Stimulated activated CD4-positive, alpha-beta T cell treated with anti-CD3 and anti-CD28 coated beads, TNF-alpha, amount 100 ng/mL, for 1 hour (primary cell): Measurements from ENCODE around the gene KLHL13.
"Not testable (repeated sequence)": the region's sequence is repeated elsewhere in the genome, so short reads cannot be mapped to it uniquely, and the experiment has no call there.

Experiments used
- DNase-seq, 3 donors: peaks; one replicate each; pipeline ENCODE4 v3.0.0-alpha.2; 2020; ENCODE audit warnings: low read depth in 3 of 3, low spot score in 1 of 3

The KLHL13 gene, protein sequence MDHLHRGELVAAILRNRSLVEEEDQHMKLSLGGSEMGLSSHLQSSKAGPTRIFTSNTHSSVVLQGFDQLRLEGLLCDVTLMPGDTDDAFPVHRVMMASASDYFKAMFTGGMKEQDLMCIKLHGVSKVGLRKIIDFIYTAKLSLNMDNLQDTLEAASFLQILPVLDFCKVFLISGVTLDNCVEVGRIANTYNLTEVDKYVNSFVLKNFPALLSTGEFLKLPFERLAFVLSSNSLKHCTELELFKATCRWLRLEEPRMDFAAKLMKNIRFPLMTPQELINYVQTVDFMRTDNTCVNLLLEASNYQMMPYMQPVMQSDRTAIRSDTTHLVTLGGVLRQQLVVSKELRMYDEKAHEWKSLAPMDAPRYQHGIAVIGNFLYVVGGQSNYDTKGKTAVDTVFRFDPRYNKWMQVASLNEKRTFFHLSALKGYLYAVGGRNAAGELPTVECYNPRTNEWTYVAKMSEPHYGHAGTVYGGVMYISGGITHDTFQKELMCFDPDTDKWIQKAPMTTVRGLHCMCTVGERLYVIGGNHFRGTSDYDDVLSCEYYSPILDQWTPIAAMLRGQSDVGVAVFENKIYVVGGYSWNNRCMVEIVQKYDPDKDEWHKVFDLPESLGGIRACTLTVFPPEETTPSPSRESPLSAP

DNA sequence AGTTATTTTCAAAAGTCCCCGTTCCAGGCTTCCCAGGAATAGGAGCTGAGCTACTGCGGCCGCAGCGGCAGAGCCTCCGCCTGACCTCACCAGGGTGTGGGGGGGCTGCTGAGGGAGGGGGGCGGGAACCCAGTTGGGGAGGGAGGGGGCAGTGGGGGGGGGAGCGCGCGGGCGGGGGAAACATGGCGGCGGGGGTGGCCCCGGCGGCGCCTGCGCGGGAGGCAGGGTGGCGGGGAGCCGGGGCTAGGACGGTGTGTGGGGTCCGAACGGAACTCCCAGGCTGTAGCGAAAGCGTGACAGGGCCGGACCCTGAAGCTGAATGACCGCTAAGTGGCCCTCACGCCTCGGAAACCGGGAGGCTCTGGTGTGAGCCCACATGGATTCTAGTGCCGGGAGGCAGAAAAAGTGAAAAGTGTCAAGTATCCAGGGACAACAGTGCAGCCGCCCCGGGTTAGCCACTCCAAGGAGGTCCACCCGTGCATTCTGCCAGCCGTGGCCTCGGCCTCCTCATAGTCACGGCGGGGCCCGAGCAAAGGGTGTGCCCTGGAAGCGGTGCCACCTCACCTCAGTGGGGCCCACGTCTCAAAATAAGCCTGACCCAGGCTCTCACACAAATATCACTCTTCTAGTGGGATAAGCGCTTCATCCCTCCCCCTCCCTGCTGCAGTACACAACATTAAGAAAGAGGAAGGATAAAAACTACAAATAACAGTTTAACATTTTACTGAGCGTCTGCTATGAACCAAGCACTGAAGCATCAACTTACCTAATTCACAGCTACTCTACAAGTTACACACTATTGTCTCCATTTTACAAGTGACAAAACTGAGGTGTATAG is at the start of gene KLHL13:
Gene KLHL13 (minus strand): TSS at position 98 of the 838 bp plus-strand sequence. CDS start 88,337 bp downstream, outside the sequence.
- DNase-seq = no peak

DNA sequence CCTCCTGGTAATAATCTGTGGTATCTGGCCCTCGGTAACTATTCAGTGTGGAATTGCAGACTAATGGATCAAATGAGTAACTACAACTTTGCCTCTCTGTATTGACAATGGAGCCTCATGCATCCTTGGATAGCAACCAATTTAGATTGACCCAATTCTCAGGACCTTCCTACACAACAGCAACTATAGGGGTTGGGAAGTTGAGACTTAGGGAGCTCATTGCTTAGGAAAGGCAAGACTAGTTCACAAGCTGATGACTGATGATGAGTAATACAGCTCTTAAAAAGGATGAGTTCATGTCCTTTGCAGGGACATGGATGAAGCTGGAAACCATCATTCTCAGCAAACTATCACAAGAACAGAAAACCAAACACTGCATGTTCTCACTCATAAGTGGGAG is 47.5 kb upstream of the KLHL13 start:
- no peak for DNase-seq

DNA sequence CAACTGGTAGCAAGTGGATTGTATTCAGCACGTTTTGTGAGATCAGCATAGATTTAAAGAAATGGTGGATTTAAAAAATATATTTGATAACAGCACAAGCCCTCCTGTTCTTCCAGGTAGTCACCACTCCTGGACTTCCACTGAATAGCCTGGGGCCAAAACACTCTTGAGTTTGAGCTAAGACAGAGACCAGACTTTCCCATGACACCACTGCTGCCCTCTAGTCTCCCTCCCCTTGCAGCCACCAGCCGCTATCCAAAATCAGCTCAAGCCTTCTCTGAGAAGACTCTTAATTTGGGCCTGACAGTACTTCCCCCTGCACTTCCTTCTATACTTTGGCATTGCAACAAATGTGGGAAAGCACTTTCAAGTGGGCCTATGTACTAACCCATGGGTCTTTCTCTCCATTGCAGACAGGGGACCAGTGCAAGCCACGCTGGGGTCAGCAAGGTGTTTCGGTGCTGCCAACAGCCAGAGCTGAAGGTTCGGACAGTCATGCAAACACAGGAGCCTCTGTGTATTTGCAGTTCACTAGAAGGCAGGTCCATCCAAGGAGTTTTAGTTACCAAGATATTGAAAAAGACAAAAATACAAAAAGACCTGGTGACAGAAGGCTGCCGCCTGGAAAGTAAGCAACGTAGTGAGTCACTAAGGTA is 40.5 kb upstream of the KLHL13 start:
- DNase-seq = no peak

DNA sequence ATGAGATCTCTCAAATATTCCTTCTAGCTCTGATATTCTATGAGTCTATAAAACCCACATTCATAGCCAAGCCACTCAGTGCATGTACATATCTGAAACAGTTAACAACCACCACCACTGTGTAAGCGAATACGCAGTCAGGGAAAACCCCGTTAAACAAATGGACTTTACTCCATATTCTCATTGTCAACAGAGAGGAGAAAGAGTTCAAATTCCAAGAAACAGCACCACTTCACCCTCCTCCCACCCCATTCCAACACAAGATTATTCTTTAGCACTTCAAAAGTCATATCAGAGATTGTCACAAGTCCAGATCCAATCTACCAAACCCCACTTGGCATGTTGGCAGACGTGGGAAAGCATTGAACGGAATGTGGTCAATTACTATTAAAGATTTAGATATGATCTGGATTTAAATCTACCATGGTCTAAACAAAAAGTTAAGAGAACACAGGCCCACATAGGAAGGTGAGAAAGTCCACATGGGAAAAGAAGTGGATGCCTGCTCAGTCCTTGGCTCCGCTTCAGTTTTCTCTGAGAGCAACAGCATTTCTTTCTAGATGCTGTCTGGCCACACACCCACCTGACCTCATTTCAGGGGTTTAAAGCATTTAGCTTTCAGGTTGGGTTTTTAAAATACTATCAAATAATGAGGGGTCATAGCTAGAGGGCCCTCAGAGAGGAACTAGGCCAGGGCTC is 39.8 kb upstream of the KLHL13 start:
- no peak for DNase-seq

DNA sequence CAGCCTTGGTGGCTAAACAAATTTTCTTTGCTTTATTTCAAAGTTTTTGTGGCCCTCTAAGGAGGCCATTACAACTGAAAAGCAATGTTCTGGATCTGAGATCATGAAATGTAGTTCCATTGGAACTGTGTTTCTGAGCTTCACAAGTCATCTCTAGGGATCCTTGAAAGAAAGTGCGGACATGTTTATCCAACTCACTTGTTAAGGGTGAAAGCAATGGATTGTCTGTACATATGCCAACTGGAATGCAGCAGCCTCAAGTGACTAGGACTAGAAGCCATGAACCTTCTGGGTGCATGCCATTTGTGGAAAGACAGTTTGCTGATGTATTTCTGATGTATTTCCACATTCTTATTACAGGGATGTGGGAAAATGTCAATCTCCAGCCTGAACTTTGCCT is 36.7 kb upstream of the KLHL13 start:
- DNase-seq = no peak

DNA sequence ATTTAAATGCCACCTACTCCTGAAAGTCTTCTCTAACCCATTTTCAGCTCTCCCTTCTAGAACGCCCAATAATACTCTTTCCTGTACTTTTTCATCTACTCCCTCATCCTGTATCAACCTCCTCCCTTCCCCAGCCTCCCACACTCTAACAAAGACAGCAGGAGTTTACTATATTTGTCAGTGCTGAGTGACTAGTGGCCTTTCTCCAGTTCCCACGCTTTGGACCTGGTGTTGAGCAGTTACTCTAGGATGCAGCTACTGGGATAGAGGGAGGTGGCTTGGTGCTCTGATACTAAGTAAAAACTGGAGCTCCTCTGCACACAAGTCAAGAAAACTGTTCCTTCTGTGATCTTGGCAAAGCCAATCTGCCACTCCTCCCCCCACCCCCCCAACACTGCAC is 36.1 kb upstream of the KLHL13 start:
- DNase-seq = no peak

DNA sequence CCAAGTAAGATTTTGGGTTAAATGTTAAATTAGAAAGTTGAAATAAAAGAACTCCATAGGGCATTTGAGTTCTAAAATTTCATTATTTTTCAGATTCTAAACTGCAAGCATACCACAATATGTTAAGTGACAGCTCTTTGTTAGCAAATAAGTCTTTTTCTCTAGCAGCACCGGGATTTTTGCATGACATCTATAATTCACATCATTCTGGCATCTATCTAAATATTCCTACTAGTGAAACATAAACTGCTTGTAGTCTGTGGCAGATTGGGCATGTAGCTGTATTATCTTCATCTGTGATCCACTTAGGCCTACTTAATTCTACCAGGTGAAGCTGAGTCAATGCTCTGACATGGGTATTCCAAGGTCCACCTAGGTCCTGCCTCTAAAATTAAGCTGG is 32.1 kb upstream of the KLHL13 start:
- DNase-seq = no peak

DNA sequence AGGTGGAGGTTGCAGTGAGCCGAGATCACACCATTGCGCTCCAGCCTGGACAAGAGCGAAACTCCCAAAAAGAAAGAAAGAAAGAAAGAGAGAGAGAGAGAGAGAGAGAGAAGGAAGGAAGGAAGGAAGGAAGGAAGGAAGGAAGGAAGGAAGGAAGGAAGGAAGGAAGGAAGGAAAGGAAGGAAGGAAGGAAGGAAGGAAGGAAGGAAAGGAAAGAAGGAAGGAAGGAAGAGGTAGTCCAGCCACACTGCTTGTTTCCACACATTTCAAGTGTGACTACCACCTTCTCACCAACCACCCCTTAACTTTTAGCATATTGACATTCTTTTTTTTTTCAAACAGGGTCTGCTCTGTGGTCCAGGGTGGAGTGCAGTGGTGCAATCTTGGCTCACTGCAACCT is 31.2 kb upstream of the KLHL13 start:
- DNase-seq = not testable (repeated sequence)

DNA sequence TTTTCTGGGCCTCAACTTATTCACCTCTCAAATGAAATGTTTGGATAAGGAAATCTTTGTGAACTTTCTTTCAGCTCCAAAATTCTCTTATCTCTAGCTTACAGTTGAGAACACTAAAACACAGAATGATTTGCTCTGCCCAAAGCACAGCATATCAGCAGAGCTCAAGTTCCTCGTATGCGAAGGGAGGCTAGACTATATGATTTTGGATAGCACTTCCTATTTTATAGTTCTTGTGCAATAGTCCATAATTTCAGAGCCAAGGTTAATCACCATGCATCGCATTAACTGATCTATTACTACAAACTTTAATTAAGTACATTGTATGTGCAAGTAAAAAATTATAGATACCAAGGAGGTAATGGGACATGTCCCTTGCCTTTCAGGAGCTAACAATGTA is 27.0 kb upstream of the KLHL13 start:
- DNase-seq = no peak

DNA sequence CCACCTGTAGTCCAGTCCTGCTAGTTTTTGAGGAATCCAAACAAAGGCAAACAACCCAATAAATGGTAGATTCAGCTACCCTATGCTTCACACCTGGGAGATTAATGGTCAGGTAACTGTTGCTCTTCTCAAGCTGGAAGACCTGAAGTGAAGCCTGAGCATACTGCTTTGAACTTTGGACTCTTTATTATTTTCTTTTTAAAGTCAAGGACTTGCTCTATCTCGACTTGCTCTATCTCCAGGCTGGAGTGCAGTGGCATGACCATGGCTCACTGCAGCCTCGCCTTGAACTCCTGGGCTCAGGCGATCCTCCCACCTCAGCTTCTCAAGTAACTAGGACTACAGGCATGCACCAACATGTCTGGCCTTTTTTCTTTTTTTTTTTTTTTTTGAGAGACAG is 14.7 kb upstream of the KLHL13 start:
- no peak for DNase-seq

DNA sequence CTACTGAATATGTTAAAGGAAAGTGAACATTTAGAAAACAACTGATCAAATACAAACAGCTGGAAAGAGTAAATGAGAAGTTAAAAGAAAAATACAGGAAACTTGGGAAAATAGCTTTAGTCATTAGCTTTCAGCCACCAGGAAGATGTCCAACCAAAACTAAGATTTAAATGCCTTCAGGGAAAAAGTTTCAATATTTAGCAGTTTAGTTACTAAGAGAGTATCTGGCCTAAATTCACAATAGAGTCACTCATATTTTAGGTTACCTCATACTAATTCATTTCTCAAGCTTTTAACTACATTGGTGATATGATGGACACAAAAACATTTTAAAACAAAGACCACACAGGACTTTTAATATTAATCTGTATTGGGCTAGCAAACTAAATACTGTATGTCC is 13.1 kb upstream of the KLHL13 start:
- no peak for DNase-seq

DNA sequence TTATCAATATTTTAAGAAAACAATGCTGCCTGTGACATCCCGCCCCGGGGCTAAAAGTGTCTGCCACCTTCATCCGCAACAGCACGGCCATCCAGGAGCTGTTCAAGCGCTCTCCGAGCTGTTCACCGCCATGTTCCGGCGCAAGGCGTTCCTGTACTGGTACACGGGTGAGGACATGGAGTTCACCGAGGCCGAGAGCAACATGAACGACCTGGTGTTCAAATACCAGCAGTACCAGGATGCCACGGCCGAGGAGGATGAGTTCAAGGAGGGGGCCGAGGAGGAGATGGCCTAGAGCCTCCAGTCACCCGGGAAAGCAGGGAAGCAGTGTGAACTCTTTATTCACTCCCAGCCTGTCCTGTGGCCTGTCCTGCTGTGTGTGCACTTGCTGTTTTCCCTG is 12.1 kb upstream of the KLHL13 start:
- no peak for DNase-seq

DNA sequence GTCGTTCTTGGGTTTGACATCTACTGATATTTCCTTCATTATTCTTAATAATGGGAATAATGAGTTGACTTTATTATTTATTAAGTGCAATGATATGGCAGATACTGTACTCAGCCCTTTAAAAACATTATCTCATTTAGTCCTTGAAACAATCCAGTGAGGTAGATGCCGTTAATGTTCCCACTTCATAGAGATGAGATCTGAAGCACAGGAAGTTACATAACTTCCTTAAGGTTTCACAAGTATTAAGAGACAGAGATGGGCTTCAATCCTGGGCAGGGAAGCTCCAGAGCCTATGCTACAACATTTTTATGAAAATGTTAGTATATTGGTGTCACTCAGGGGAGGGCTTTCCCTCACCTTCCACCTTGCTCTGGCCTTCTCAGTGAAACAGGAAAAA is 9.7 kb upstream of the KLHL13 start:
- no peak for DNase-seq

DNA sequence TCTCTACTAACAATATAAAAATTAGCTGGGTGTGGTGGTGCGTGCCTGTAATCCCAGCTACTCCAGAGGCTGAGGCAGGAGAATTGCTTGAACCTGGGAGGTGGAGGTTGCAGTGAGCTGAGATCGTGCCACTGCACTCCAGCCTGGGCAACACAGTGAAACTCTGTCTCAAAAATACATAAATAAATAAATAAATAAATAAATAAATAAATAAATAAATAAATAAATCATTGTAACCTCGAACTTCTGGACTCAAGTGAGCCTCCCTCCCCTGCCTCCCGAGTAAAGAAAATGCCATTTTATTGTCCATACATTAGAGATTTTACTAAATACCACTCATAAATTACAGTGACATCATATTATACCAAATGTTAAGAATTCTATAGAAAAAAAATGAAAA is 7.6 kb upstream of the KLHL13 start:
- not testable (repeated sequence) for DNase-seq

DNA sequence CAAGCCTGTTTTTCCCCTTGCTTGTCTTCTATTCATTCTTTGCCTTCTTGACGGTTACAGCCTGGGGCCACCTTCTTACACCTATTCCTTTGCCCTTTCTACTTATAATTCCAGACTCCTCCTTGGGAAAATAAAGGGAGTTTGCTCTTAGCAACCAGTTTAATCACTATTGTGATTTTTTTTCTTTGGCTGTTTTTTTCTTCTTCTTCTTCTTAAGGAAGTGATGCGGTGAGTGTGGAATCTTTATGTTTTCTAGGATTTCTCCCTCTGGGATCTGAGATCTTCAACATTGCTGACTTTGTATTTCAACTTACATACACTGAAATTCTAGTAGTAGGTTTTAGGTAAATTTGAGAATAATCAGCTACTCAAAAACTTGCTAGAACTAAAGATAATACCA is 1.1 kb upstream of the KLHL13 start:
- no peak for DNase-seq

DNA sequence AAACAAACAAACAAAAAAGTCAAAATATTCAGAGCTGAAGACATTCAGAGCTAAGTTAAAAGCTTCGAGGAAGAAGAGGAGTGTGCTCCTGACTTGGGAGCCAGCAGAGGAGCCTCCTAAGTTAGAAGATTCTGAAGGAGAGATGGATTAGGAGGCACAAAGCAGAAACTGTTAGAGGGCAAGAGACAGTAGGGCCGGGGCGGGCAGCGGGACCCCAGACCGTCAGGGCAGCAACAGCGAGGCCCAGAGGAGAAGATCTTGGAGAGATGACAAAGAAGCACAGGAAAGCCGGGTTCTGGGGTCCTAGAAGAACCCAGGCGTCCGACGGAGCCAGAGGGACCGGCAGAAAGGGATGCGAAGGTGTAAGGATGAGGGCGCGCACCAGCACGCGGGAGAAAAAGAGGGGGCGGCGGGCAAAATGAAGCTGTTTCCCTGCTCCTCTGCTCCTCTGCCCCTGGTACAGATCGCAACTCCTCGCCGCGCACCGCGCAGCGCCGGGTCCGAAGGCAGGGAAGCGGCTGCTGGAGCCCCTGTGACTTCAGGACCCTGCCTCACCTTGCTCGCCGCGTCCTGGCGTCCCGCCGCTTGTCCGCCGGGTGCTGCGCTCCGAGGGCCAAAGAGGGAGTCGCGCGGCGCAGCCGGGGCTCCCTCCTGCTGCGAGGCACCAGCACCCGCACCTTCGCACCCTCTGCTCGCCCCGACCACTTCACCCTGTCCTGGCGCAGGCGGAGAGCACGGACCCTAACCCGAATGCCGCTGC is 477 bp downstream of the KLHL13 start:
- DNase-seq = no peak

DNA sequence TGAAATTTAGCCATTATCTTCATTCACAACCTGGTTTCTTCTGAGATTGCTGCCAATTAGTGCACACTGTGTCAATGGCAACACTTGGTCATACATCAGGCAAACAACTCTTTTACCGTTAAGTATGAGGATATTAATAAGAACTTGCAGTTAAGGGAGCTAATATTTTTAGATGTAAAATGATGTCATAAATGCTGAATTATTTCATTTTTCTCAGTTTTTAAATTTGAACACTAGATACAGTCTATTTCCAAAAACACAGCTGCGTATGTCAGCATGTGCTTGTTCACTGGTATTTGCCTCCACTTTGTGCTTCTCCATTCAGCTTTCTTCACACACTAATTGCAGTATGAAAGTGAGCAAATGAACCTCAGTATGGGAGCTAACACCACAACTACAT is 1.6 kb downstream of the KLHL13 start:
- no peak for DNase-seq

DNA sequence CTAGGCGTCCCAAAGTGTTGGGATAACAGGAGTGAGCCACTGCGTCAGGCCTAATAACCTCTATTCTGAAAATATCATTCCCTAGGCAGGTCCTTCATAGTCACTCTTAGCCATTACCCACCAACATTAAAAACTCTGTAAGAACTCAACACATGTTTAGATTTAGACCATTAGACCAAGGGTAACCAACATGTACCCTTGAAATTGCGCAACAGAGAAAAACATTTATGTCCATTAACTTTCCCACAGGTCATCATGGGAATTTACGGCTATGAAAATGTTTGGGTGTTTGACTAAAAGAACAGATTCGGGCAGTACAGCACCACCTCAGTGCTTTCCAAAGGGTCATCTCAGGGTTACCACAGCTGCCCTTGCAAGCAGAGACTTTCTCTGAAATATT is 7.5 kb downstream of the KLHL13 start:
- DNase-seq = no peak

DNA sequence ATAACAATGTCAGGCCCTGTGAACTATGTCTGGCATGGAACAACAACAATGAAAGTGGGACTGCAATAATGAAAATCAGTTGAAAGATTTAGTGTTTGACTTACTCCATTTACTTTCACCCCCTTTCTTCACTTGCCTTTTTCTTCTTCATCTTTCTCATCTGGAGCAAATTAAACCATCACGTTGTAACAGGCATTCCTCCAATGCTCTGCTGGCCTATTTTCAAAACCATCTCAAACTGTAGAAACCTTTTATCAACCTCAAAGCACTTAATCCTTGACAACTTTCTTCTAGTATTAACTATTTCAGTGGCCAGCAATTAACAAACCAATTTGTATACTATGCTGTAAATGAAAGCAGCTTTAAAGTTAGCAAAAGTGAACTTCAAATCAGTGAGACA is 8.3 kb downstream of the KLHL13 start:
- no peak for DNase-seq

DNA sequence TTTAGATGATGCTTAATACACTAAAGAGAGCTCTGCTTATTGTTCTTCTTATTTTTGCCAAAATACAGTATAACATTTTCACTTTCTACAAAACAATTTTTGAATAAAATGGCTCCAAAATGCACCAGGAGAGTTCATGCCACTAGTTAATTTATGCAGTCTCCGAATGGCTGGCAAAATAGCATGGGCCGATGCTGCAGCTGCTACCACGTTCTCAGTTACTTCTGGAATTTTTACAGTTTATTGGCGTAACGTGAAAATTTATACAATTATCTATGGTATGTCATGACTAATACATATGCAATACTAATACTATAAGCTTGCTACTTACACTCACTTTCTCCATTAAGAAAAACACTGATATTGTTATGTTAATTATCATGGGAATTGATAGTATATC is 16.5 kb downstream of the KLHL13 start:
- no peak for DNase-seq
